ENCODE results near the gene PARD3B. TPM values are rescaled to one million over a fixed set of nuclear protein-coding genes. Genes with fewer than 3 reads are reported as not detected.
A peak's percentile ranks its signal among the peaks of the same experiment; 100 is the strongest.

The PARD3B gene
- total and polyA plus RNA-seq, 2 of the 8 experiments (the other 6 are each of a cell fraction or from before 2014, with no cell fraction given), result 1.2 to 5.7 TPM

DNA sequence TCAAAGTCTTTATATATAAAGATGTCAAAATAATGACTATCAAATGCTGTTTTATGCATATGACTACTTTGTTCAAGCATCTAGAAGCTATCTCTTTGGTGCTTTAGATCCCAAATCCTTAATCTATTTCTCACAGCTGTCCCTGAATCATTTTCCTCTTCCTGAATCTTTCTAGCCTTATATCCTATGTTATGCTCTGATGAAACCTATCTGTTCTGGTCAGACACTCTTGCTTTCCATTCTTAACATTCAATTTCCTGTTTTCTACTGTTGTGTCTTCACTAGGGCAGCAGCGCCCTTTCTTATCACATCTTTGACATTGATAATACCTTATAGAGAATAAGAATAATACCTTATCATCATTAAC is 6.3 kb upstream of the PARD3B start:
- POLR2A ChIA-PET (ENCODE audit: partially characterized antibody), result no interaction called here
- Histone ChIP-seq H4K91ac (replicated peaks; ENCODE audit: insufficient read length, low read length) (no peak overlapping the region), H2BK120ac (replicated peaks; ENCODE audit: low read depth, low read length) (no peak overlapping the region), H3K56ac (replicated peaks; ENCODE audit: insufficient read length, low read depth, low read length) (no peak overlapping the region), H3K79me1 (ENCODE audit: low read depth, low read length) (no peaks in the 10 kb centered on the region), H3K9ac (replicated peaks in 1 of 4; ENCODE audit: extremely low read depth in 1 of 4, low read depth in 3 of 4, low read length in 3 of 4) (no peak overlapping the region), H4K8ac (ENCODE audit: extremely low read depth, insufficient read depth, low read length) (no peak overlapping the region), H3K23me2 (ENCODE audit: low read depth, low read length) (no peaks in the 10 kb centered on the region), H3K9me3 (ENCODE audit: insufficient read depth in 2 of 2, low read depth in 1 of 2, low read length in 1 of 2) (no peaks in the 10 kb centered on the region), H3K23ac (ENCODE audit: insufficient read length) (no peak overlapping the region), H3K18ac (ENCODE audit: extremely low read depth, low read length) (no peak overlapping the region), H4K20me1 (replicated peaks in 1 of 2; ENCODE audit: control insufficient read depth in 1 of 2, insufficient read depth in 2 of 2, low read length in 2 of 2) (no peaks in the 10 kb centered on the region), H2AK5ac (ENCODE audit: low read depth, low read length) (no peak overlapping the region), H2BK5ac (ENCODE audit: low read depth, low read length) (no peak overlapping the region), H3K27me3 (replicated peaks in 1 of 4; ENCODE audit: control insufficient read depth in 3 of 4, extremely low read depth in 1 of 4, insufficient read depth in 3 of 4, low read length in 3 of 4) (peaks cover 0 to 7% (median 2%) of the 10 kb centered on the region in 4 experiments; a peak in 3 of 7 replicates), H2BK15ac (ENCODE audit: low read length) (no peak overlapping the region), H3K4me1 (replicated peaks in 1 of 4; ENCODE audit: control insufficient read depth in 3 of 4, insufficient read depth in 4 of 4, low read length in 3 of 4) (peaks cover 0 to 5% (median 0%) of the 10 kb centered on the region in 4 experiments; a peak in 2 of 7 replicates), H4K5ac (ENCODE audit: insufficient read length, low read depth, low read length) (no peak overlapping the region), H3K4ac (replicated peaks; ENCODE audit: insufficient read length, low read depth, low read length) (no peak overlapping the region), H2BK12ac (ENCODE audit: low read depth, low read length) (no peak overlapping the region), H2AFZ (ENCODE audit: low read length) (no peak overlapping the region), H3K4me3 (ENCODE audit: extremely low read depth in 1 of 4, insufficient read depth in 2 of 4, low read depth in 3 of 4, low read length in 4 of 4) (no peak overlapping the region), H3K36me3 (ENCODE audit: control insufficient read depth in 2 of 4, insufficient read depth in 4 of 4, low read length in 3 of 4) (no peaks in the 10 kb centered on the region), H2BK20ac (ENCODE audit: low read length) (no peak overlapping the region), H3K27ac (ENCODE audit: low read depth, low read length) (no peak overlapping the region), H3K14ac (ENCODE audit: insufficient read length) (no peak overlapping the region), H3K4me2 (ENCODE audit: insufficient read depth in 1 of 2, low read depth in 2 of 2, low read length in 2 of 2) (peak overlapping the region in 1 of 2 experiments; percentile 61; a peak in 1 of 4 replicates), H3K79me2 (ENCODE audit: control insufficient read depth in 1 of 2, insufficient read depth in 2 of 2, low read length in 2 of 2) (no peaks in the 10 kb centered on the region)
- no peak for DNase-seq (ENCODE audit: low read depth in 1 of 2, low spot score in 2 of 2)
- no peak for FAIRE-seq
- no peak for TF ChIP-seq SRF (IDR thresholded peaks at IDR 0.05; ENCODE audit: low read depth, low read length)
- TF ChIP-seq SIX5 (IDR thresholded peaks at IDR 0.05; ENCODE audit: low read depth, low read length), result no peak
- no peak for TF ChIP-seq EGR1 (IDR thresholded peaks at IDR 0.05; ENCODE audit: borderline replicate concordance, low read depth, low read length)
- TF ChIP-seq, protein P1, sequence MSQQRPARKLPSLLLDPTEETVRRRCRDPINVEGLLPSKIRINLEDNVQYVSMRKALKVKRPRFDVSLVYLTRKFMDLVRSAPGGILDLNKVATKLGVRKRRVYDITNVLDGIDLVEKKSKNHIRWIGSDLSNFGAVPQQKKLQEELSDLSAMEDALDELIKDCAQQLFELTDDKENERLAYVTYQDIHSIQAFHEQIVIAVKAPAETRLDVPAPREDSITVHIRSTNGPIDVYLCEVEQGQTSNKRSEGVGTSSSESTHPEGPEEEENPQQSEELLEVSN (IDR thresholded peaks at IDR 0.05), result no peak
- no peak for TF ChIP-seq JUN (IDR thresholded peaks at IDR 0.05; ENCODE audit: low read depth, low read length)
- TF ChIP-seq SP1 (IDR thresholded peaks at IDR 0.05; ENCODE audit: low read depth, low read length), result no peak
- no peak for TF ChIP-seq CBX5 (IDR thresholded peaks at IDR 0.05; ENCODE audit: low read depth, low read length)
- TF ChIP-seq TAF7 (optimal IDR thresholded peaks at IDR 0.05; ENCODE audit: borderline replicate concordance, low read depth, low read length), result no peak
- TF ChIP-seq GABPA (IDR thresholded peaks at IDR 0.05; ENCODE audit: borderline replicate concordance, insufficient read depth, low read length), result no peak
- no peak for TF ChIP-seq EZH2 (IDR thresholded peaks at IDR 0.05; ENCODE audit: low read depth, low read length, severe bottlenecking)
- TF ChIP-seq HDAC6 (IDR thresholded peaks at IDR 0.05; ENCODE audit: low read depth, low read length), result no peak
- TF ChIP-seq SP4 (IDR thresholded peaks at IDR 0.05; ENCODE audit: low read length), result no peak
- no peak for TF ChIP-seq JUND (IDR thresholded peaks at IDR 0.05; ENCODE audit: low read length)
- TF ChIP-seq BRCA1 (IDR thresholded peaks at IDR 0.05; ENCODE audit: low read depth, low read length), result no peak
- WGBS, 2 experiments (ENCODE audit: extremely low coverage in 1 of 2, insufficient coverage in 1 of 2, insufficient read length in 1 of 2, insufficient replicate concordance in 2 of 2, low coverage in 1 of 2, low lambda C conversion rate in 2 of 2, missing lambda C conversion rate in 1 of 2), result 88% methylated on average over 1 of the region's 1 CpG; no CpG with 5 or more reads in 1 of the 2 experiments
- CTCF ChIA-PET (ENCODE audit: partially characterized antibody), result interaction anchor here (0.9 to 1.4 kb wide), 2 partner anchors 9 to 1083 kb away, joined by 3 to 4 read pairs; no protein-coding TSS in a partner anchor

Measured in H1 (cell line).